Body of pancreas (tissue), 4 donors: ENCODE measurements around the gene SRSF5. TPM values are rescaled to one million over a fixed set of nuclear protein-coding genes. Genes with fewer than 3 reads are reported as not detected.

Experiments used
- ATAC-seq: fragments of 150-250 bp; one replicate; pipeline ENCODE4 v1.9.1; 2016
- DNase-seq, 4 donors: peaks; one replicate each; pipeline ENCODE4 v3.0.0-alpha.2; 2019
- H3K27ac ChIP-seq, 4 donors: fragments of 200-600 bp; sonication (generic); 1 replicate in 3 of 4; 2 replicates in 1 of 4; pipeline versions ENCODE4 v1.5.1 to v1.6.1; 2016 to 2019; ENCODE audit warnings: mild to moderate bottlenecking in 1 of 4, mixed read lengths in 1 of 4, moderate library complexity in 1 of 4
- H3K27me3 ChIP-seq, 2 donors: fragments of 200-600 bp; sonication (generic); one replicate each; pipeline ENCODE4 v1.6.0; 2016; ENCODE audit warnings: mild to moderate bottlenecking in 1 of 2
- H3K36me3 ChIP-seq, 2 donors: fragments of 200-600 bp; sonication (generic); replicated peaks in 1 of 2; 2 replicates each; pipeline ENCODE4 v1.5.1; 2016; ENCODE audit warnings: low read depth in 2 of 2; ENCODE audit not compliant: insufficient read depth in 1 of 2
- H3K4me1 ChIP-seq: fragments of 200-600 bp; sonication (generic); one replicate; pipeline ENCODE4 v1.6.0; 2016
- H3K4me3 ChIP-seq, 2 donors: fragments of 200-600 bp; sonication (generic); 1 replicate in 1 of 2; 2 replicates in 1 of 2; pipeline ENCODE4 v1.5.1; 2016 to 2019
- H3K9me3 ChIP-seq, 3 donors: fragments of 200-600 bp; sonication (generic); 1 replicate in 2 of 3; 2 replicates in 1 of 3; pipeline ENCODE4 v1.5.1; 2016
- CTCF ChIP-seq, 7 experiments: fragments of 450-650 bp in 4 of 7; fragments of 200-600 bp in 3 of 7; sonication (generic) in 3 of 7; IDR thresholded peaks; one replicate each; pipeline ENCODE4 v1.5.1; 2016 to 2019; ENCODE audit warnings: antibody characterized with exemption in 7 of 7
- POLR2A ChIP-seq, 3 donors: fragments of 450-650 bp; IDR thresholded peaks; one replicate each; pipeline ENCODE4 v1.6.1; 2016; ENCODE audit warnings: antibody characterized with exemption in 3 of 3, mild to moderate bottlenecking in 2 of 3
- WGBS, 2 donors: methylation state at CpG; one replicate each; pipeline ENCODE4 v1.1.5; 2017; 5-methylcytosine and 5-hydroxymethylcytosine counted together
- intact Hi-C: fragments of 100-400 bp; cut with DNase I; formaldehyde crosslinking; loops from one replicate; pipeline ENCODE4 v1.15.1; 2023
- total RNA-seq, 2 donors: library from RNA; depleted of rRNA; stranded (reverse); fragments of >200 nt; gene quantifications; one replicate each; pipeline ENCODE4 v1.1.0, GENCODE V29; 2016

Gene SRSF5
- total RNA-seq, 2 donors from 2014 or later: 198 to 230 TPM

GRCh38 chr14:69772082-69773017 lies 5.4 kb downstream of the SRSF5 start:
- 89 to 96% methylated on average over 11 of the region's 11 CpGs for WGBS, 2 donors

GRCh38 chr14:69773571-69774276 lies 6.8 kb downstream of the SRSF5 start:
- Histone ChIP-seq H3K27me3 (no peaks in the 10 kb centered on the region), H3K4me1 (peaks cover 37% of the 10 kb centered on the region), H3K9me3 (no peaks in the 10 kb centered on the region), H3K27ac (no peak overlapping the region), H3K36me3 (peaks cover 23 to 53% of the 10 kb centered on the region in 2 donors), H3K4me3 (no peak overlapping the region)
- DNase-seq: no peak
- WGBS, 2 donors: 95 to 100% methylated on average over 7 of the region's 7 CpGs
- TF ChIP-seq POLR2A (IDR thresholded peaks at IDR 0.05) (no peak), CTCF (IDR thresholded peaks at IDR 0.05) (no peak)
- intact Hi-C loops: no loop called here
- no peak for ATAC-seq

More at GRCh38 chr14:69772082-69773017, 5.4 kb downstream of the SRSF5 start:
- no peak for TF ChIP-seq CTCF (IDR thresholded peaks at IDR 0.05)
- TF ChIP-seq POLR2A (IDR thresholded peaks at IDR 0.05): peak in 1 of 3 donors; percentile 15
- intact Hi-C loops: no loop called here
- Histone ChIP-seq H3K36me3 (peaks cover 14 to 53% of the 10 kb centered on the region in 2 donors), H3K27ac (no peak overlapping the region), H3K27me3 (no peaks in the 10 kb centered on the region), H3K4me1 (peaks cover 44% of the 10 kb centered on the region), H3K4me3 (no peak overlapping the region), H3K9me3 (no peaks in the 10 kb centered on the region)
- no peak for ATAC-seq
- no peak for DNase-seq

- TF ChIP-seq CTCF (IDR thresholded peaks at IDR 0.05): no peak
- TF ChIP-seq POLR2A (IDR thresholded peaks at IDR 0.05): no peak
- no peak overlapping the region for H3K27ac ChIP-seq
- intact Hi-C loops: no loop called here
- DNase-seq (no peak), ATAC-seq (no peak)
- H3K9me3 ChIP-seq: no peaks in the 10 kb centered on the region
- no peak overlapping the region for H3K4me3 ChIP-seq
- H3K27me3 ChIP-seq: no peaks in the 10 kb centered on the region
- H3K36me3 ChIP-seq: peaks cover 27 to 42% of the 10 kb centered on the region in 2 donors
- H3K4me1 ChIP-seq: peaks cover 25% of the 10 kb centered on the region
- WGBS, 2 donors: 75 to 76% methylated on average over 3 of the region's 3 CpGs
Observed at GRCh38 chr14:69775012-69775411, 8.1 kb downstream of the SRSF5 start.

- Histone ChIP-seq H3K36me3 (peaks cover 12 to 28% of the 10 kb centered on the region in 2 donors), H3K27ac (no peak overlapping the region), H3K4me1 (peaks cover 13% of the 10 kb centered on the region), H3K27me3 (no peaks in the 10 kb centered on the region), H3K9me3 (no peaks in the 10 kb centered on the region), H3K4me3 (no peak overlapping the region)
- TF ChIP-seq CTCF (IDR thresholded peaks at IDR 0.05): no peak
- TF ChIP-seq POLR2A (IDR thresholded peaks at IDR 0.05): no peak
- ATAC-seq: no peak
- intact Hi-C loops: no loop called here
- 78 to 90% methylated on average over 4 of the region's 4 CpGs for WGBS, 2 donors
- DNase-seq: no peak
Observed at GRCh38 chr14:69776875-69777453, 10.0 kb downstream of the SRSF5 start.
